ENCODE measurements around the gene CABS1.

Gene CABS1

DNA sequence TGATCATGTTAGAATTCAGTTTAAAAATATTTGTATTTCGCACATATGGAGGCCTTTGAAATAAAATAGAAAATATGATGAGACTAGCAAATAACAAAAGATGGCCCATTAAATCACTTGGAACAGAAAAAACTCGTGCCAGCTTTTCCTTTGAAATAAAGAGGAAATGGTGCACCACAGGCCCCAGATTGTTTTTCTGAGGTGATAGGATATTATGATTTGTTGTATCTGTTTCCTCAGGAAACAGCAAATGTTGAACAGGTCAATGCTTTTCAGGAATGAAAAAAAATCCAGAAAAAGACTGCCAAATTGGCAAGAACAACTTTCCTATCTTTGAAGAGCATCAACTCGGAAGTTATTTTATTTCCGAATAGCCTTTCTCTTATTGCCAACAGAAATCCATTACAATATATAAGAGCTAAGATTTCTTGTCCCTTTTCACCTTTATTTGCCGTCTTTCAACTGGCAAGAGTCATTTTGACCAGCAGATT lies 48.0 kb downstream of the CABS1 start, which contains the start of gene SMR3B:
SMR3B (plus strand) TSS at position 441 of the 491 bp plus-strand sequence. CDS start 1,380 bp downstream, outside the sequence.
- DNase-seq (ENCODE audit: low read depth, low spot score) = no peak
